ENCODE measurements around the gene U2AF2. TPM values are rescaled to one million over a fixed set of nuclear protein-coding genes. Genes with fewer than 3 reads are reported as not detected.

Gene U2AF2
- total RNA-seq, 4 donors from 2014 or later = 68.4 to 115 (median 85.7) TPM

DNA sequence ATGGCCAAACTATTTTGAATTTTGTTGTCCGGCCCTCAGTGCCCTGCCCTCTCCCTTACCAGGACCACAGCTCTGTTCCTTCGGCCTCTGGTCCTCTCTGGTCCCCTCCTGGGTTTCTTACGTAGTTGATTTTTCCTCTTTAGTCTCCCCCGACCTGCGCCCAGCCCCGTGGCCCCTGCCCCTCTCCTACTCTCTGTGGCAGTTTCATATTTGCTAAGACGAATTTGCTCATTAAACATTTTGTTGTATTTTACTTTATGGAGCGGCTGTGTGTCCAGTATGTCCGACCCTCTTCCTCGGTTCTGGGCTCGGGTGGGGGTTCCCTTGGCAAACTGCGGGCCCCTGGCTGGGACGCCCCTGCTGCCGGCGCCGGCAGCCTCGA is 19.6 kb downstream of the U2AF2 start:
- intact Hi-C loops (cut with DNase I) = no loop called here
- H3K27ac ChIP-seq = peak overlapping the region in 2 of 3 donors; percentile 55 to 60
- peaks cover 29 to 32% of the 10 kb centered on the region in 2 donors for H3K36me3 ChIP-seq
- TF ChIP-seq, protein P1, sequence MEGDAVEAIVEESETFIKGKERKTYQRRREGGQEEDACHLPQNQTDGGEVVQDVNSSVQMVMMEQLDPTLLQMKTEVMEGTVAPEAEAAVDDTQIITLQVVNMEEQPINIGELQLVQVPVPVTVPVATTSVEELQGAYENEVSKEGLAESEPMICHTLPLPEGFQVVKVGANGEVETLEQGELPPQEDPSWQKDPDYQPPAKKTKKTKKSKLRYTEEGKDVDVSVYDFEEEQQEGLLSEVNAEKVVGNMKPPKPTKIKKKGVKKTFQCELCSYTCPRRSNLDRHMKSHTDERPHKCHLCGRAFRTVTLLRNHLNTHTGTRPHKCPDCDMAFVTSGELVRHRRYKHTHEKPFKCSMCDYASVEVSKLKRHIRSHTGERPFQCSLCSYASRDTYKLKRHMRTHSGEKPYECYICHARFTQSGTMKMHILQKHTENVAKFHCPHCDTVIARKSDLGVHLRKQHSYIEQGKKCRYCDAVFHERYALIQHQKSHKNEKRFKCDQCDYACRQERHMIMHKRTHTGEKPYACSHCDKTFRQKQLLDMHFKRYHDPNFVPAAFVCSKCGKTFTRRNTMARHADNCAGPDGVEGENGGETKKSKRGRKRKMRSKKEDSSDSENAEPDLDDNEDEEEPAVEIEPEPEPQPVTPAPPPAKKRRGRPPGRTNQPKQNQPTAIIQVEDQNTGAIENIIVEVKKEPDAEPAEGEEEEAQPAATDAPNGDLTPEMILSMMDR (IDR thresholded peaks at IDR 0.05) = no peak
- no peak for TF ChIP-seq POLR2A (IDR thresholded peaks at IDR 0.05)
- peak overlapping the region in 2 of 3 donors; percentile 57 to 89 for H3K4me3 ChIP-seq (replicated peaks in 1 of 3)
- no peak for DNase-seq
- no peaks in the 10 kb centered on the region for H3K9me3 ChIP-seq
- 23 to 25% methylated on average over 16 to 17 of the region's 17 CpGs for WGBS, 2 donors
- no peaks in the 10 kb centered on the region for H3K27me3 ChIP-seq
- H3K4me1 ChIP-seq = peaks cover 21 to 25% of the 10 kb centered on the region in 2 donors

DNA sequence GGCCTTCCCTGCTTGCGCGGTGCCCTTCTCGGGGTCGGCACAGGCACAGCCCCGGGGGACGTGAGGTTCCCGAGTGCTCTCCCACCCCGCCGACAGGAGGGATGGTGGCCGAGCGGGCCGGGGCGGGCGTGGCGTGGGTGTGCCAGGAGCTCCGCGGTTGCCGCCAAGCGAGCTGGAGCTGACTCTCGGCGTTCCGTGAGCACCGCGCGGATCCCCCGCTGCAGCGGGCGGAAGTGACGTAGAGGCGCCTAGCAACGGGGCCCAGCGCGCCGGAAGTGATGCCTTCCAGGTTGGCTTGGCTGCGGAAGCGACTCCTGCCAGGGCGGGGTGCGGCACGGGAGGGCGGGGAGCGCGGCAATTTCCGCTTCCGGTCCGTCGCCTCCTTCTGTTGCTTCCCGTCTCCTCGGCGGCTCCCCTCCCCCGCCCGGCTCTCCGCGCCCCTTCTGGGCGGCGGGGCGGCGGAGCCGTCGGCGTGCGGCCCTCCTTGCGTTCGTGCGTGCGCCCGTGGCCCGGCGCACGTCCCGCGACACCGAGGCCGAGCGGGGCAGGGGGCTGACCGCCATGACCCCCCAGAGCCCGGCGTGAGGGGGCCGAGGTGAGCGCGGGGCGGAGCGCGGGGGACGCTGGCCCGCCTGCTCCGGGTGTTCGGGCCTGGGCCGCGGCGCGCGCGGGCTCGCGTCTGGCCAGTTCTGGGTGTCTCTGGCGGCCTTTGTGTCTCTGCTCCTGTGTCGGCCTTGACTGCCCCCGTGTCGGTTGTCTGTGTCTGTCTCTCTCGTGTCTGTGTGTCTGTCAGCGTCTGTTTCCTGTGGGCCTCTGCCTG is 20.2 kb downstream of the U2AF2 start, which contains the start of gene EPN1:
Gene EPN1, plus strand, starts transcription at position 386 of the 820 bp plus-strand sequence. CDS start 3,402 bp downstream, outside the sequence.
- H3K9me3 ChIP-seq = no peaks in the 10 kb centered on the region
- peaks cover 27 to 30% of the 10 kb centered on the region in 2 donors for H3K36me3 ChIP-seq
- 0 to 1% methylated on average over 5 to 15 of the region's 101 CpGs for WGBS, 2 donors
- peak within 1 kb of the TSS; percentile 57 to 94 (median 89) for H3K4me3 ChIP-seq (replicated peaks in 1 of 3)
- no peaks in the 10 kb centered on the region for H3K27me3 ChIP-seq
- H3K27ac ChIP-seq = peak within 1 kb of the TSS; percentile 60 to 71 (median 65)
- H3K4me1 ChIP-seq = peaks cover 21 to 25% of the 10 kb centered on the region in 2 donors
- peak; percentile 98 for DNase-seq
- TF ChIP-seq, protein P1 (IDR thresholded peaks at IDR 0.05) = no peak
- TF ChIP-seq POLR2A (IDR thresholded peaks at IDR 0.05) = peak in 1 of 2 donors; percentile 46
- intact Hi-C loops (cut with DNase I) = no loop called here

DNA sequence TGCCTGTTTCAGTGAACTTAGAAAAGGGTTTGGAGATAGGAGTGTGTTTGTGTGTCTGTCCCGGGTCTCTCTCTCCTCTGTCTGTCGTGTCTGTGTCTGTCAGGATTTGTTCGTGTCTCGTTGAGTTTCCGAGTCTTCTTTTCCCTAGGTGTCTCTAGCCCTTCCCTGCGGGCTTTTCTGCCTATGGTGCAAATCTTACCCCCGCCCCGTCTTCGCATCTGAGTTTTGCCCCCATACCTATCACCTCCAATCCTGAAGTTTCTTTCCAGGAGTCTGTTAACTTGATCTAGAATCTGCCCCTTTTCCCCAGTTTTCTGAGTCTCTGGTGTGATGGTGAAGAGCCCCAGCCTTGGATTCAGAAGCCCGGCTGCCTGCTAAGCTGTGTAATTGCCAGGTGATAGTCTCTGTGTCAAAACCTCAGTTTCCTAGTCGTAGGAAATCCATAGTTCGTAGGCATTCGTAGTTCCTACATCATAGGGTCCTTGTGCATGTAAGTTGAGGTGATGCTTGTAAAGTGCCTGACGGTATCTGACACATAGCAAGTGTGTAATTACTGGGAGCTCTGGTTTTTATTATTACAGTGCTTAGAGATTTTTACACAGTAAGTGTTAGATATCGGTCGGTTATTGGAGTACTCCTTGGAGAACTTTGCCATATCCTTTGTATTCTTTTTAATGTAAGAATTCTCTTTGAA is 21.0 kb downstream of the U2AF2 start:
- 11 to 17% methylated on average over 16 of the region's 16 CpGs for WGBS, 2 donors
- no peak for DNase-seq
- peak overlapping the region; percentile 57 to 94 (median 89) for H3K4me3 ChIP-seq (replicated peaks in 1 of 3)
- H3K9me3 ChIP-seq = no peaks in the 10 kb centered on the region
- no peaks in the 10 kb centered on the region for H3K27me3 ChIP-seq
- H3K36me3 ChIP-seq = peaks cover 25 to 27% of the 10 kb centered on the region in 2 donors
- intact Hi-C loops (cut with DNase I) = no loop called here
- H3K4me1 ChIP-seq = peaks cover 25 to 26% of the 10 kb centered on the region in 2 donors
- TF ChIP-seq POLR2A (IDR thresholded peaks at IDR 0.05) = no peak
- TF ChIP-seq, protein P1 (IDR thresholded peaks at IDR 0.05) = no peak
- peak overlapping the region in 2 of 3 donors; percentile 60 to 71 for H3K27ac ChIP-seq

DNA sequence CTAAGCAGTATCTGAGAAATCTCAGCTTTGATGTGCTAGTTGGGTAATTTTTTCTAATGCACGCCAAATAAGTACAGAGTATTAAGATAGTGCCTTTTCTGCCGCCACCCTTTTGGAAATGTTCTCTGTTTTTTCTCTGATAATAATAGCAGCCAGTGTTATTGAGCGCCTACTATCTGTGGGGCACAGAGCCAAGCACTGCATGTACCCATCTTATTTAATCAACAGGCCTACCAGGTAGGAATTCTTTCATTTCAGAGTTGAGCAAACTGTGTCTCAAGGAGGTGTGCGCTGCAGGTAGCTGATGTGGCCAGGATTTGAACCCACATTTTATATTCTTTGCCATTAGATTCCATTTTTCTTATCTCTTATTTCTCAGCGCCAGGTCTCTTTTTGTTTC is 21.5 kb downstream of the U2AF2 start:
- 74 to 84% methylated on average over 5 of the region's 5 CpGs for WGBS, 2 donors
- peak overlapping the region in 1 of 3 donors; percentile 57 for H3K4me3 ChIP-seq (replicated peaks in 1 of 3)
- no peak overlapping the region for H3K27ac ChIP-seq
- H3K27me3 ChIP-seq = no peaks in the 10 kb centered on the region
- TF ChIP-seq POLR2A (IDR thresholded peaks at IDR 0.05) = no peak
- TF ChIP-seq, protein P1 (IDR thresholded peaks at IDR 0.05) = no peak
- H3K9me3 ChIP-seq = no peaks in the 10 kb centered on the region
- DNase-seq = no peak
- intact Hi-C loops (cut with DNase I) = no loop called here
- peaks cover 30% of the 10 kb centered on the region in 2 donors for H3K4me1 ChIP-seq
- peaks cover 24 to 31% of the 10 kb centered on the region in 2 donors for H3K36me3 ChIP-seq
